HCT116 (cell line): ENCODE results near the gene CBLIF. TPM values are rescaled to one million over a fixed set of nuclear protein-coding genes. Genes with fewer than 3 reads are reported as not detected.
"Not testable (repeated sequence)": the region's sequence is repeated elsewhere in the genome, so short reads cannot be mapped to it uniquely, and the experiment has no call there.

Experiments used
- ATAC-seq: fragments of 200-7000 bp; cut with Tn5 transposase; 2 replicates; pipeline ENCODE4 v1.9.1; 2020; ENCODE audit warnings: mild to moderate bottlenecking, moderate library complexity
- BruUV-seq: library from RNA; stranded (reverse); fragments of 400-500 nt; replicated peaks from 2 replicates; lab custom pipeline; 2021; lab: Mats Ljungman, UMichigan
- CTCF ChIA-PET: fragments of 300-600 bp; sonication (Branson Sonifier 250); formaldehyde crosslinking; loops from one replicate; lab custom pipeline; 2021; ENCODE audit warnings: antibody characterized with exemption; lab: Charles Lee
- POLR2A ChIA-PET: fragments of 300-600, 350-600 bp; sonication (Branson Sonifier 250); formaldehyde crosslinking; loops from one replicate; lab custom pipeline; 2021; ENCODE audit warnings: antibody characterized with exemption; lab: Charles Lee
- RAD21 ChIA-PET, 2 experiments: fragments of 300-600 bp; sonication (Branson Sonifier 250); formaldehyde crosslinking; loops; one replicate each; lab custom pipeline; 2023; ENCODE audit warnings: low total read pairs in 2 of 2; ENCODE audit not compliant: uncharacterized antibody in 2 of 2, unreplicated experiment in 2 of 2, low non-redundant PET in 1 of 2; lab: Charles Lee
- DNase-seq: peaks from one replicate; pipeline ENCODE4 v3.0.0-alpha.2; 2010; ENCODE audit warnings: low read depth, low spot score
- H2AFZ ChIP-seq: fragments of 200-600 bp; shearing (Covaris generic), sonication (generic); 2 replicates; pipeline ENCODE4 v1.6.1; 2017; ENCODE audit warnings: low read depth, mixed run types, mixed read lengths, antibody characterized with exemption, low read length; ENCODE audit not compliant: poor library complexity, severe bottlenecking
- H3K27ac ChIP-seq: 2 replicates; pipeline ENCODE4 v1.5.1; 2012; ENCODE audit warnings: low read depth, low read length
- H3K27me3 ChIP-seq: fragments of 200-600 bp; sonication (generic); 2 replicates; pipeline ENCODE4 v1.6.1; 2016; ENCODE audit warnings: mixed run types, low read length, mixed read lengths; ENCODE audit not compliant: insufficient read depth
- H3K36me3 ChIP-seq, 2 experiments: fragments of 200-500 bp in 1 of 2; fragments of 200-600 bp in 1 of 2; sonication (Bioruptor generic) in 1 of 2; sonication (generic) in 1 of 2; 2 replicates each; pipeline versions ENCODE4 v1.5.1 to v1.6.1; 2014 to 2016; ENCODE audit warnings: low read length in 2 of 2, inconsistent platforms in 1 of 2, mixed read lengths in 1 of 2, mixed run types in 1 of 2; ENCODE audit not compliant: insufficient read depth in 2 of 2, control insufficient read depth in 1 of 2
- H3K4me1 ChIP-seq, 2 experiments: fragments of 200-600 bp in 1 of 2; sonication (generic) in 1 of 2; 2 replicates each; pipeline versions ENCODE4 v1.5.1 to v1.6.1; 2012 to 2017; ENCODE audit warnings: low read length in 2 of 2, inconsistent platforms in 1 of 2, mild to moderate bottlenecking in 1 of 2, mixed read lengths in 1 of 2, mixed run types in 1 of 2, moderate library complexity in 1 of 2; ENCODE audit not compliant: insufficient read depth in 2 of 2, control insufficient read depth in 1 of 2
- H3K4me2 ChIP-seq: fragments of 200-600 bp; sonication (generic); 2 replicates; pipeline ENCODE4 v1.6.1; 2017; ENCODE audit warnings: mixed run types, low read length, mixed read lengths
- H3K4me3 ChIP-seq, 2 experiments: fragments of 200-600 bp in 1 of 2; sonication (generic) in 1 of 2; replicated peaks in 1 of 2; 2 replicates each; pipeline ENCODE4 v1.5.1; 2011 to 2016; ENCODE audit warnings: low read length in 2 of 2, control low read depth in 1 of 2, low read depth in 1 of 2, mild to moderate bottlenecking in 1 of 2, mixed read lengths in 1 of 2, mixed run types in 1 of 2
- H3K79me2 ChIP-seq: fragments of 200-600 bp; sonication (generic); 2 replicates; pipeline ENCODE4 v1.6.1; 2017; ENCODE audit warnings: mild to moderate bottlenecking, mixed run types, low read length, moderate library complexity, mixed read lengths; ENCODE audit not compliant: insufficient read depth
- H3K9ac ChIP-seq: fragments of 200-600 bp; sonication (generic); 2 replicates; pipeline ENCODE4 v1.6.1; 2016; ENCODE audit warnings: low read length, mixed read lengths
- H3K9me2 ChIP-seq: fragments of 200-600 bp; sonication (generic), shearing (Covaris generic); 2 replicates; pipeline ENCODE4 v1.6.1; 2017; ENCODE audit warnings: mixed run types, mild to moderate bottlenecking, moderate library complexity; ENCODE audit not compliant: insufficient read depth
- H3K9me3 ChIP-seq, 2 experiments: fragments of 200-500 bp in 1 of 2; fragments of 200-600 bp in 1 of 2; sonication (Bioruptor generic) in 1 of 2; sonication (generic) in 1 of 2; 2 replicates each; pipeline ENCODE4 v1.6.1; 2014 to 2017; ENCODE audit warnings: low read length in 2 of 2, mixed read lengths in 2 of 2, inconsistent platforms in 1 of 2, low read depth in 1 of 2, mild to moderate bottlenecking in 1 of 2, mixed run types in 1 of 2, moderate library complexity in 1 of 2; ENCODE audit not compliant: control insufficient read depth in 1 of 2, insufficient read depth in 1 of 2
- H4K20me1 ChIP-seq: fragments of 200-600 bp; sonication (generic), shearing (Covaris generic); 2 replicates; pipeline ENCODE4 v1.6.1; 2017; ENCODE audit warnings: mixed run types, mild to moderate bottlenecking, moderate library complexity; ENCODE audit not compliant: insufficient read depth
- MAX ChIP-seq: IDR thresholded peaks from 2 replicates; pipeline ENCODE4 v1.6.1; 2012
- POLR2A ChIP-seq: IDR thresholded peaks from 2 replicates; pipeline ENCODE4 v1.7.0; 2011; ENCODE audit warnings: borderline replicate concordance; ENCODE audit not compliant: insufficient read depth, insufficient read length; ENCODE audit errors: extremely low read depth
- REST ChIP-seq: IDR thresholded peaks from 2 replicates; pipeline ENCODE4 v1.6.1; 2012; ENCODE audit warnings: low read depth
- SP1 ChIP-seq: IDR thresholded peaks from 2 replicates; pipeline ENCODE4 v1.6.1; 2012; ENCODE audit warnings: low read depth
- SRF ChIP-seq: IDR thresholded peaks from 2 replicates; pipeline ENCODE4 v1.6.1; 2012; ENCODE audit warnings: low read depth
- YY1 ChIP-seq: IDR thresholded peaks from 2 replicates; pipeline ENCODE4 v1.6.1; 2011; ENCODE audit warnings: low read length, low read depth, moderate library complexity, mild to moderate bottlenecking; ENCODE audit not compliant: insufficient replicate concordance; ENCODE audit errors: extremely low read depth
- ZBTB33 ChIP-seq: IDR thresholded peaks from 2 replicates; pipeline ENCODE4 v1.6.1; 2011; ENCODE audit warnings: mild to moderate bottlenecking, low read length, moderate library complexity; ENCODE audit not compliant: insufficient replicate concordance; ENCODE audit errors: extremely low read depth
- ZFX ChIP-seq: fragments of 450-650 bp; IDR thresholded peaks from 2 replicates; pipeline ENCODE4 v1.6.1; 2017
- ZNF274 ChIP-seq: fragments of 200-500 bp; sonication (Bioruptor generic); IDR thresholded peaks from 2 replicates; pipeline ENCODE4 v1.6.1; 2014; ENCODE audit warnings: mild to moderate bottlenecking, low read depth, low read length, inconsistent platforms
- intact Hi-C: fragments of 100-400 bp; cut with micrococcal nuclease; formaldehyde crosslinking; loops from 2 replicates; pipeline ENCODE4 v1.10.0; 2022
- total RNA-seq: library from RNA; stranded (reverse); gene quantifications from one replicate; pipeline ENCODE4 v1.2.1, GENCODE V29; 2021; ENCODE audit not compliant: unreplicated experiment

CBLIF gene
- total RNA-seq, 1 experiment from 2014 or later, result not detected

- no peak for TF ChIP-seq ZNF274
- no peak for TF ChIP-seq ZFX
- TF ChIP-seq POLR2A, result no peak
These were observed 3.8 kb upstream of the CBLIF start (continued) for GRCh38 chr11:59849129-59849528.

- H3K27ac ChIP-seq, DNase-seq, POLR2A ChIA-PET, BruUV-seq, H4K20me1 ChIP-seq, H3K9me3 ChIP-seq, CTCF ChIA-PET, H2AFZ ChIP-seq, H3K79me2 ChIP-seq, H3K4me2 ChIP-seq, intact Hi-C loops, H3K4me1 ChIP-seq, RAD21 ChIA-PET, H3K4me3 ChIP-seq, H3K36me3 ChIP-seq, H3K9ac ChIP-seq, H3K27me3 ChIP-seq, ATAC-seq, H3K9me2 ChIP-seq: not testable (repeated sequence)
These were observed 3.1 kb upstream of the CBLIF start for GRCh38 chr11:59848439-59848838.

- H4K20me1 ChIP-seq, result no peaks in the 10 kb centered on the region
- ChIA-PET CTCF (no interaction called here), POLR2A (no interaction called here), RAD21 (no interaction called here)
- TF ChIP-seq ZNF274, result no peak
- TF ChIP-seq SRF, result no peak
- TF ChIP-seq MAX, result no peak
- TF ChIP-seq REST, result no peak
- TF ChIP-seq ZBTB33, result no peak
- TF ChIP-seq YY1, result no peak
- no peak for TF ChIP-seq SP1
- no peak overlapping the region for H2AFZ ChIP-seq
- H3K9me2 ChIP-seq, result no peaks in the 10 kb centered on the region
- no peak overlapping the region for H3K27ac ChIP-seq
- BruUV-seq, result no TSS peak
- no peaks in the 10 kb centered on the region for H3K9me3 ChIP-seq
- H3K27me3 ChIP-seq, result no peaks in the 10 kb centered on the region
- no peak overlapping the region for H3K4me2 ChIP-seq
- ATAC-seq, result no peak
- no peaks in the 10 kb centered on the region for H3K36me3 ChIP-seq
- no peak overlapping the region for H3K9ac ChIP-seq
- H3K4me1 ChIP-seq, result no peaks in the 10 kb centered on the region; a peak in 1 of 4 replicates
- no peak overlapping the region for H3K4me3 ChIP-seq
- intact Hi-C loops, result no loop called here
- H3K79me2 ChIP-seq, result no peaks in the 10 kb centered on the region
- DNase-seq, result no peak
These were observed 2.3 kb upstream of the CBLIF start for GRCh38 chr11:59847626-59848025.
